ENCODE results near the gene TCF12. TPM values are rescaled to one million over a fixed set of nuclear protein-coding genes. Genes with fewer than 3 reads are reported as not detected.

TCF12 gene
- total and polyA plus RNA-seq, 2 of the 8 experiments (the other 6 are each of a cell fraction or from before 2014, with no cell fraction given) = 85.8 to 101 TPM

- POLR2A ChIA-PET (ENCODE audit: partially characterized antibody) = interaction anchor here (4.8 kb wide), 1 partner anchor 28 kb away, joined by 22 read pairs; the partner anchor contains the start of gene TCF12
Observed at GRCh38 chr15:56890038-56890437, 28.4 kb upstream of the TCF12 start.

More at GRCh38 chr15:56890038-56890437, 28.4 kb upstream of the TCF12 start:
- no peaks in the 10 kb centered on the region for H3K79me1 ChIP-seq (ENCODE audit: low read depth, low read length)
- H2BK20ac ChIP-seq (ENCODE audit: low read length) = no peak overlapping the region
- no peak overlapping the region for H3K27ac ChIP-seq (ENCODE audit: low read depth, low read length)
- no peak overlapping the region for H2AFZ ChIP-seq (ENCODE audit: low read length)
- no peak overlapping the region for H2AK5ac ChIP-seq (ENCODE audit: low read depth, low read length)
- peaks cover 8% of the 10 kb centered on the region for H3K23me2 ChIP-seq (ENCODE audit: low read depth, low read length)
- CTCF ChIA-PET (ENCODE audit: partially characterized antibody) = no interaction called here
- no peak overlapping the region for H2BK15ac ChIP-seq (ENCODE audit: low read length)
- H4K8ac ChIP-seq (ENCODE audit: extremely low read depth, insufficient read depth, low read length) = no peak overlapping the region
- H2BK5ac ChIP-seq (ENCODE audit: low read depth, low read length) = no peak overlapping the region
- no peak overlapping the region for H2BK120ac ChIP-seq (replicated peaks; ENCODE audit: low read depth, low read length)
- no peaks in the 10 kb centered on the region for H3K9me3 ChIP-seq (ENCODE audit: insufficient read depth in 2 of 2, low read depth in 1 of 2, low read length in 1 of 2)
- no peak overlapping the region for H4K91ac ChIP-seq (replicated peaks; ENCODE audit: insufficient read length, low read length)
- no peak overlapping the region for H3K9ac ChIP-seq (replicated peaks in 1 of 4; ENCODE audit: extremely low read depth in 1 of 4, low read depth in 3 of 4, low read length in 3 of 4)
- FAIRE-seq (no peak), DNase-seq (ENCODE audit: low read depth in 1 of 2, low spot score in 2 of 2) (no peak)
- H3K4me3 ChIP-seq (ENCODE audit: extremely low read depth in 1 of 4, insufficient read depth in 2 of 4, low read depth in 3 of 4, low read length in 4 of 4) = no peak overlapping the region
- H3K56ac ChIP-seq (replicated peaks; ENCODE audit: insufficient read length, low read depth, low read length) = no peak overlapping the region
- H2BK12ac ChIP-seq (ENCODE audit: low read depth, low read length) = no peak overlapping the region
- no peak overlapping the region for H4K5ac ChIP-seq (ENCODE audit: insufficient read length, low read depth, low read length)
- H3K4me2 ChIP-seq (ENCODE audit: insufficient read depth in 1 of 2, low read depth in 2 of 2, low read length in 2 of 2) = no peak overlapping the region
- H3K36me3 ChIP-seq (ENCODE audit: control insufficient read depth in 2 of 4, insufficient read depth in 4 of 4, low read length in 3 of 4) = no peaks in the 10 kb centered on the region; a peak in 1 of 8 replicates
- no peak overlapping the region for H3K4ac ChIP-seq (replicated peaks; ENCODE audit: insufficient read length, low read depth, low read length)
- H3K79me2 ChIP-seq (ENCODE audit: control insufficient read depth in 1 of 2, insufficient read depth in 2 of 2, low read length in 2 of 2) = no peaks in the 10 kb centered on the region
- peaks cover 0 to 7% (median 5%) of the 10 kb centered on the region in 4 experiments; a peak in 4 of 7 replicates for H3K4me1 ChIP-seq (replicated peaks in 1 of 4; ENCODE audit: control insufficient read depth in 3 of 4, insufficient read depth in 4 of 4, low read length in 3 of 4)
- H3K27me3 ChIP-seq (replicated peaks in 1 of 4; ENCODE audit: control insufficient read depth in 3 of 4, extremely low read depth in 1 of 4, insufficient read depth in 3 of 4, low read length in 3 of 4) = peaks cover 5 to 15% (median 11%) of the 10 kb centered on the region in 4 experiments; a peak in 6 of 7 replicates
- 96% methylated on average over 2 of the region's 2 CpGs; no CpG with 5 or more reads in 1 of the 2 experiments for WGBS, 2 experiments (ENCODE audit: extremely low coverage in 1 of 2, insufficient coverage in 1 of 2, insufficient read length in 1 of 2, insufficient replicate concordance in 2 of 2, low coverage in 1 of 2, low lambda C conversion rate in 2 of 2, missing lambda C conversion rate in 1 of 2)
- TF ChIP-seq KDM5A (IDR thresholded peaks at IDR 0.05; ENCODE audit: low read length) = no peak
- no peaks in the 10 kb centered on the region for H4K20me1 ChIP-seq (replicated peaks in 1 of 2; ENCODE audit: control insufficient read depth in 1 of 2, insufficient read depth in 2 of 2, low read length in 2 of 2)
- no peak overlapping the region for H3K23ac ChIP-seq (ENCODE audit: insufficient read length)
- no peak overlapping the region for H3K18ac ChIP-seq (ENCODE audit: extremely low read depth, low read length)
- H3K14ac ChIP-seq (ENCODE audit: insufficient read length) = no peak overlapping the region
